Tibial artery (tissue), 4 donors: Measurements from ENCODE around the gene CRKL.

Source experiments
- DNase-seq, 2 donors: peaks; one replicate each; pipeline ENCODE4 v3.0.0-alpha.2; 2019
- H3K27ac ChIP-seq, 2 donors: fragments of 200-600 bp; sonication (generic) in 1 of 2; 1 replicate in 1 of 2; 2 replicates in 1 of 2; pipeline ENCODE4 v1.5.1; 2018 to 2019; ENCODE audit warnings: mild to moderate bottlenecking in 1 of 2
- H3K27me3 ChIP-seq, 2 donors: fragments of 200-600 bp; sonication (generic) in 1 of 2; one replicate each; pipeline versions ENCODE4 v1.5.1 to v1.6.0; 2016 to 2019
- H3K36me3 ChIP-seq, 3 donors: fragments of 200-600 bp; sonication (generic) in 2 of 3; one replicate each; pipeline ENCODE4 v1.5.1; 2016 to 2019; ENCODE audit warnings: mild to moderate bottlenecking in 2 of 3
- H3K4me1 ChIP-seq, 4 donors: fragments of 200-600 bp; sonication (generic) in 2 of 4; 1 replicate in 3 of 4; 2 replicates in 1 of 4; pipeline ENCODE4 v1.5.1; 2016 to 2019
- H3K4me3 ChIP-seq, 2 donors: fragments of 200-600 bp; sonication (generic) in 1 of 2; 1 replicate in 1 of 2; 2 replicates in 1 of 2; pipeline ENCODE4 v1.5.1; 2018 to 2019; ENCODE audit warnings: mild to moderate bottlenecking in 2 of 2
- H3K9me3 ChIP-seq, 3 donors: fragments of 200-600 bp; sonication (generic) in 1 of 3; one replicate each; pipeline ENCODE4 v1.5.1; 2016 to 2019
- CTCF ChIP-seq, 2 experiments: fragments of 200-600 bp in 1 of 2; fragments of 450-650 bp in 1 of 2; IDR thresholded peaks; one replicate each; pipeline ENCODE4 v1.5.1; 2017 to 2019; ENCODE audit warnings: antibody characterized with exemption in 2 of 2, mild to moderate bottlenecking in 1 of 2, moderate library complexity in 1 of 2
- intact Hi-C: fragments of 100-400 bp; cut with DNase I; formaldehyde crosslinking; loops from one replicate; pipeline ENCODE4 v1.15.0; 2023; ENCODE audit warnings: low total_unique reads

The CRKL gene

DNA sequence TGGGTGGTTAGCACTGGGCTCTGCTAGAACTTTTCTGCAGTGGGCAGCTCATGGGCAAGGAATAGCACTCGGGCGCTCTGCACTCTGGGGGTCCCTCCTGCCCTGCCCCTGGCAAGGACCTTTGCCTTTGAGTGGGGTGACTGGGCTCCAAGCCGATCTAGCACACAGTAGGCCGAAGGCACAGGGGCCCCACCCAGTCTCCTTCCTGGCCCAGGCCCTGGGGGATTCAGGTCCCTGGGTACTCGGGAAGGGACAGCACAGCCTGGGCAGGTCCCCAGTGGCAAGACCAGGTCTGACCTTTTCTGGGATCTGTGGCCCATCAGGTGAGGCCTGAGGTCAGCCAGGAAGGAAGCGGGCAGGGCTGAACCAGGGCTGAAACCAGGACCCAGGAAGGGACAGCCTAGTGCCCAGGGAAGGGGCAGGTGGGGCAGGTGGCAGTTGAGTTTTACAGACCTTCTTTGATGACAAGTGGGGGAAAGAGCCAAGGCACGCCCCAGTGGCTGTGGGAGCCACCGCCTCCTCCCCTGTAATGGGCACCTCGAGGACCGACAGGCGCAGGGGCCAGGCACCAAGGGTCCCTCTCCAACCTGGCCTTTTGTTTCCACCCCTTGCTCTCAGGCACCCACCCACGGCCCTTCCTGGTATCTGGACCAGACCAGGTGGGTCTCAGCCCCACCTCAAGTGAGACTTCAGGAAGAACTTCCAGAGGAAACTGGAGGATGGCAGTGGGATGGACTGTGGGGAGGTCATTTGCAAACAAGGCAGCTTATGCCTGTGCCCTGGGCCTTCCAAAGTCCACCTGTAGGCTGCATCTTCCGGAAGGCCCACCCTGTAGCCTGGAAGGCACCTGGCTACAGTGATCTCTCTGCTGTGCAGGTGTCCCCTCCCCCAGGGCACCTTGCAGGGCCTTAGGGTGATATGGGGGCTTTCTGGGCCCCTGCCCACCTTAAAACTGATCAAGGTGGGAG is 49.0 kb downstream of the CRKL start:
- H3K4me1 ChIP-seq = peaks cover 0 to 17% (median 11%) of the 10 kb centered on the region in 4 donors
- no peaks in the 10 kb centered on the region for H3K36me3 ChIP-seq
- H3K27ac ChIP-seq = no peak overlapping the region
- no peaks in the 10 kb centered on the region for H3K9me3 ChIP-seq
- H3K27me3 ChIP-seq = peaks cover 0 to 50% of the 10 kb centered on the region in 2 donors
- no peak for TF ChIP-seq CTCF (IDR thresholded peaks at IDR 0.05)
- intact Hi-C loops = no loop called here
- no peak for DNase-seq
- no peak overlapping the region for H3K4me3 ChIP-seq

DNA sequence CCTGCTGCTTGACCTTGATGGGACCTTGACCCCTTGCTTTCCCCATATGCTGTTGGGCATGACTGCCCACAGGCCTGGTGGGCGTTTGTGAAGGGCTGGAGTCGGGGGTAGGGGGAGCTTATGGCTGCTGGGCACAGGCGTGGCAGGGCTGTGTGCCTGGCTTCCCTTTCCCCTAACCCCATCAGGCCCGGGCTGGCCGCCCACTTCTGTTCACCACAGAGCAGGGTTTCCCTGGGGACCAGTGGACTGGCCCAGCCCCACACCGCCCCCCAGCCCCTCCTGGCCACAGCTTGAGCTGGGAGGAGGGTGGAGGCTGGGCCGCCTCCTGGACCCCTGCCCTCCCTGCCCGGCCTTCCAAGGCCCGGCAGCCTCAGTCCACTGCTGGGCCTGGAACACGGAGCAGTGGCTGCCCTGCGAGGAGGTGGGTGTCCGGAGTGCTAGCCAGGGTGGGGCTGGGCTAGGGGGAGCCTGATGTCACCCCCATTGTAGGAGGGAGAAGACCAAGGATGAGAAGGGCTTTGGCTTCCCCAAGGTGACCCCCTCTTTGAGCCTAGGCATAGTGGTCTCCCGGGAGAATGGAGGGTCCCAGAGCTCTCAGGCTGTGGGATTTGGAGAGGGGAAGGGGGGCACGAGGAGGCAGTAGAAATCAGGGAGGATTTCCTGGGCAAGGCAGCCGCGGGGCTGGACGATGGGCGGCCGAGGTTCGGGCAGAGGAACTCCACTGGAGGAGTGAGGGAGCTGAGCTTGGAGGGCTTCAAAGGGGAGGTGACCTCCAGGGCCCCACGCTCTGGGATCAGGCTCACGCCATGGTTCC is 49.9 kb downstream of the CRKL start, which contains the start of gene AIFM3:
TSS of gene AIFM3 (plus strand) at position 373 of the 814 bp plus-strand sequence. CDS start 690 bp downstream, outside the sequence.
- intact Hi-C loops = no loop called here
- no peaks in the 10 kb centered on the region for H3K36me3 ChIP-seq
- no peak for DNase-seq
- H3K27me3 ChIP-seq = peaks cover 0 to 49% of the 10 kb centered on the region in 2 donors
- no peak within 1 kb of the TSS for H3K4me3 ChIP-seq
- TF ChIP-seq CTCF (IDR thresholded peaks at IDR 0.05) = no peak
- no peak within 1 kb of the TSS for H3K27ac ChIP-seq
- H3K9me3 ChIP-seq = no peaks in the 10 kb centered on the region
- H3K4me1 ChIP-seq = peaks cover 0 to 17% (median 11%) of the 10 kb centered on the region in 4 donors

DNA sequence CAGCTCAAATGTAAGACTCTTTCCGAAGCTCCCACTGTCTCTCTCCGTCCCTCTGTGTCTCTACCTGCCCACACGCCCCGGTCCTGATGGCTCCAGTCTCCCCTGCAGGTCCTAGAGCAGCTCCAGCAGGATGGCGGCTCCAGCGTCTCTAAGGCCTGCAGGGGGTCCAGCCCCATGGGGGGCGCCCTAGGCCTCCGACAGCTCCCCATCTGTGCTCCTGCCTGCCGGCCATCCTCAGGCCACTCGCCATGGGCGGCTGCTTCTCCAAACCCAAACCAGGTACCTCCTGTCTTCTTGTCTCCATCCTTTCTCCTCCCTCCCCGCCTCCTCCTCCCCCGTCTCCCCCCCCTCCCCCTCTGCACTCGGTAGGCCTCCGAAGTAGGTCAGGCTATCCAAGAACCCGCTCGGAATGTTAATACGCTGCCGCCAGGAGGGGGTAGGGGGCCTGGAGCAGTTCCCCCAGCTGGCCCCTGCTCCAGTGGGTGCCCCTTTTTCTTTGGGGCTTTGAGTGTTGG is 50.5 kb downstream of the CRKL start:
- H3K9me3 ChIP-seq = no peaks in the 10 kb centered on the region
- TF ChIP-seq CTCF (IDR thresholded peaks at IDR 0.05) = no peak
- H3K36me3 ChIP-seq = no peaks in the 10 kb centered on the region
- no peak for DNase-seq
- H3K27ac ChIP-seq = no peak overlapping the region
- peaks cover 0 to 43% of the 10 kb centered on the region in 2 donors for H3K27me3 ChIP-seq
- intact Hi-C loops = loop anchor here (1.0 kb wide), 1 partner anchor 36 kb away; no protein-coding TSS in a partner anchor
- H3K4me1 ChIP-seq = peaks cover 0 to 17% (median 11%) of the 10 kb centered on the region in 4 donors
- no peak overlapping the region for H3K4me3 ChIP-seq

DNA sequence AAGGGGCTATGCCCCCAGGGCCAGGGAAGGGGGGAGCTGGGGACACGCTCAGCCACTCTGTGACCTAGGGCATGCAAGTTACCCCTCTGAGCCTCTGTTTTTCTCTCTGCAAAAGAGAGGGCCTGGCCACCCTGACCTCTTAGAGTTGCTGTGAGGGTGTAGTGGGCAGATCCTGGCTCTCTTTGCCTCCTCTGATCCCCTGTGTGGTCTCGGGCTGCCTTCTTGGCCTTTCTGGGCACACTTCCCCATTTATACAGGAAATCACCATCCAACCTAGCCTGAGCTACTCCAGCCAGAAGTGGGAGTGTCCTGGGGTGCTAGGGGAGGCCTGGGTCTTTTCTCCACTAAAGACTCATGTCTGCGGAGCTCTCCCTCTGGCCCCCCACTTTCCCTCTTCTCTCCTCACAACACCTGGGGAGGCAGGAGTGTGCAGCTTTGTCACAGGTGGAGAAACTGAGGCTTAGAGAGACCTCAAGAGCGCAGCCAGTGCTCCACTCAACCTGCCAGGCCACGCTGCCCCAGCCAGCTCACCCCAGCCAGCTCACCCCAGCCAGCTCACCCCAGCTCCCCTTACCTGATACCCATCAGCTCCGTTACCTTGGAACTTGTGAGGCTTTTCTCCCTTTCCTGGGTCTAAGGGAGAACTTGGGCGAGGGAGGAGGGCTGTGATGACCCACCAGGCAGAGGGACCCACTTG is 51.2 kb downstream of the CRKL start:
- H3K27ac ChIP-seq = no peak overlapping the region
- no peak overlapping the region for H3K4me3 ChIP-seq
- TF ChIP-seq CTCF (IDR thresholded peaks at IDR 0.05) = no peak
- H3K9me3 ChIP-seq = no peaks in the 10 kb centered on the region
- no peak for DNase-seq
- H3K36me3 ChIP-seq = no peaks in the 10 kb centered on the region
- peaks cover 0 to 17% (median 11%) of the 10 kb centered on the region in 4 donors for H3K4me1 ChIP-seq
- peaks cover 0 to 40% of the 10 kb centered on the region in 2 donors for H3K27me3 ChIP-seq
- intact Hi-C loops = loop anchor here (1.0 kb wide), 1 partner anchor 37 kb away; no protein-coding TSS in a partner anchor
